ENCODE results near the gene TAF4.
"Not testable (repeated sequence)": the region's sequence is repeated elsewhere in the genome, so short reads cannot be mapped to it uniquely, and the experiment has no call there.

The TAF4 gene

DNA sequence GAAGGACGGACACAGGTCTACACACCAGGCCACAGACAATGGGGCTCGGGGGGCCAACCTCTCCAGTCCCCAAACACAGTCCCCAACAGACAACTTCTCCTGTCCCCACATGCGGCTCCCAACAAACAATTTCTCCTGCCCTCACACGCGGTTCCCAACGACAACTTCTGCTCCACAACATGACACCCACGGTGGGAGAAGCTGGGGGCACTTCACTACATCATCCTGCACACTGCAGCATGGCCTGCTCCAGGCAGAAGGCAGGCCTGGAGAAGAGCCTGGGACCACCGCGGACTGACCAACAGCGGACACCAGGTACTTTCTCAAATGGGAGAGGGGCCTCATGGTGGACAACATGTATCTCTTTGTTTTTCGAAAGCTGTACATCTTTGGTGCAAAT lies 6.7 kb downstream of the TAF4 start:
- no peak for DNase-seq (ENCODE audit: low spot score)

DNA sequence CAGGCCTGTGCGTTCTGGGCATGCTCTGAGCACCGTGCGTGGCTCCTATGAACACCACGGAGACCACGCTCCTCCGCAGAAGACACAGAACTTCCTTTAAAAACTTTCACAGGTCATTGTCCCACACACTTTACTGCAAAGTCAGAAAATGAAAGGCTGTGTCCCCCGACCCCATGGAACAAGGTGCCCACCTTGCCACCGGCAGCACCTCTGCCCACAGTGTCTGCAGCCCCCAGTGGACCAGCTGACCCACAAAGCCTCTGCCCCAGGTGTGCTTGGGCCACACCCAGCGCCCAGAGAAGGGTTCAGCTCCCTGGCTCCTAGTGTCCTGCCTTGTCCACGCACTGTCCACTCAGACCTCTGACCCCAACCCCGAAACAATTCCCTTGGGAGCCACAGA lies 8.7 kb downstream of the TAF4 start:
- DNase-seq (ENCODE audit: low spot score) = no peak

DNA sequence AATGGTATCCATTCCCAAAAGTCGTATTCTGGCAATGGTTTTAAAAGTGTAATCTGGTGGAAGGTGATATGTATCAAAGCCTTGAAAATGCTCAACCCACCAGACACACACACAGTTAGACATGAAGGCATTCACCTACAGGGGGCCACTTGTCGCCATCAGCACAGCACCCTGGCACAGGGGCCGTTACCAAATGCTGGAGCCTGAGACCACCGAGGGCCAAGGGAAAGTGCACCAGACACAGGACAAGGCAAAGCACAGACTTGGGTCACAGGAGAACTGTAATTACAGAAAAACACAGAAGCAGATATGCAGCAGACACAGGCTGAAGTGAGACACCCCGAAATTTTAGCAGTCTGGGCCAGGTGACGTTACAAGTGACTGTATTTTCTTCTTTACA lies 9.3 kb downstream of the TAF4 start:
- no peak for DNase-seq (ENCODE audit: low spot score)

DNA sequence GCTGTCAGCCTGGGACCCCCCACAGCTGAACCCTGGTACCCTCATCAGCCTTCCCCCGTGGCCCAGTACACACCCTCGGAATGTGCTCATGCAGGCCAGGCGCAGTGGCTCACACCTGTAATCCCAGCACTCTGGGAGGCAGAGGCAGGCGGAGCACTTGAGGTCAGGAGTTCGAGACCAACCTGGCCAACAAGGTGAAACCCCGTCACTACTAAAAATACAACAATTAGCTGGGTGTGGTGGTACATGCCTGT lies 9.9 kb downstream of the TAF4 start:
- DNase-seq (ENCODE audit: low spot score) = not testable (repeated sequence)

DNA sequence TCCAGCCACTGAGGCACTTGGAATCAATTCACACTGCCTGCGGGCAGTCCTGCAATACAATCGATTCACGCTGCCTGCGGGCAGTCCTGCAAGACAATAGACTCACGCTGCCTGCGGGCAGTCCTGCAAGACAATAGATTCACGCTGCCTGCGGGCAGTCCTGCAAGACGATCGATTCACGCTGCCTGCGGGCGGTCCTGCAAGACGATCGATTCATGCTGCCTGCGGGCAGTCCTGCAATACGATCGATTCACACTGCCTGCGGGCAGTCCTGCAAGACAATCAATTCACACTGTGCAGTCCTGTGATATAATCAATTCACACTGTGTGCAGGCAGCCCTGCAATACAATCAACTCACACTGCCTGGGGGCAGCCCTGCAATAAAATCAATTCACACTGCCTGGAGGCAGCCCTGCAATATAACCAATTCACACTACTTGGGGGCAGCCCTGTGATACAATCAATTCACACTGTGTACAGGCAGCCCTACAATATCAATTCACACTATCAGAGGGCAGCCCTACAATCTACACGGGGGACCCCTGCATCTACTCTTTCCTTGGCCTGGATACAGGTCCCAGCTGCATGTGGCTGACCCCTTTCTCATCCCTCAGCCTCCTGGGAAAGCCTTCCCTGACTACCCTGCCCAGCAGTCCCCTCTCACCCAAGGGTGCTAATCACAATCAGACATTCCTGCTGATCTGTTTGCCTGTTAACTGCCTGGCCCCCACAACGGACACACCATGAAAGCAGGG lies 10.4 kb downstream of the TAF4 start:
- DNase-seq (ENCODE audit: low spot score) = no peak

DNA sequence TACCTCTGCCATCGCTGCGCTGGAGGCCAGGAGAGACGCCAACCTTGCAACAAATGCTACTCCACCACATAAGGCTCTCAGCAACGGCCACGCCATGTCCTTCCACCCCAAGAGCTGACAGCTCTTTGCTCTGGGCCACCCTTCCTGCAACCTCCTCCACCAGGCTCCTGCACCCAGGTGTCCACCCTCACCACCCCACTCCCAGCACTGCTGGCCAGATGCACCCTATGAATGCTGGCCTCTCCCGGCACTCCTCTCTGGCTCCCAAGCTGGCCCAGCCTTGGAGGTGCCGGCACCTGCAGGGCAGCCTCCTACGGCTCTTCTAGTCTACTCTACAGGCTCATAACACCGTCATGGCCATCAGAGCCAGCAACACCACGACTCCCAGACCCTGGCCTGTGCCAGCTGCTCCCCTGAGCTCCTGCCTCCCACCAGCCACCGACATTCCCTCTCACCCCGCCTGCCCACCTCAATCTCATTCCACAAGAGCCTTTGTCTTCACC lies 11.2 kb downstream of the TAF4 start:
- no peak for DNase-seq (ENCODE audit: low spot score)

DNA sequence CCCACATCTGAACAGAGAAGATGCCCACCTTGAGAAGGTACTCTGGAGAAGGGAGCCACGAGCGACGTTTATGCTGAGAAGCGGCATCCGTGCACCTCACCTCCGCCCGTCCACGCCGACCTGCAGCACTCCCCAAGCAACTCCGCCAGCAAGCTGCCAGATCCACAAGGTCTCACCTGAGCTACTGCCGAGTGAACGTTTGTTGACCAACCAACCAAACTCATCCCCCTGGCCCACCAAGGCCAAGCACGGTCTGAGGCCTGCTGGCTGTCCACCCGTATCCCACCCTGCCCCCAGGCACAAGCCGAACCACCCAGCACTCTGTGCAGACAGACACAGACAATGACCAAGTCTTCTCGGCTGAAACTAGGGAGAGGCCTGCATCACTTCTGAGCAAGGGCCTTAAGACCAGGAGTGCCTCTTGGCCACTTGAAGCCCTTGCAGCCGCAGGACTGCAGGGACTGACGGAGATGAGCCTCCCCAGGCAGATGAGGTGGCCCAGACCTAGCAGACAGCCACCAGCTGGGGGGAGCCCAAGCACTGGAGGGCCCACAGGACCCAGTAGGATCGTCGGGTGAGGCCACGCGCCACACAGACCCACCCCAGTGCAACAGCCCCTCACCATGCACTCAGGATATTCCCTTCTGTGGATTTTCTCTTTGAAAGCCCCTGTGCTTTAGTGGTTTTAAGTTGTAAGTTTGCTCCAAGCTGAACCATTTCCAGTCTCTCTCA lies 12.1 kb downstream of the TAF4 start:
- DNase-seq (ENCODE audit: low spot score) = no peak

DNA sequence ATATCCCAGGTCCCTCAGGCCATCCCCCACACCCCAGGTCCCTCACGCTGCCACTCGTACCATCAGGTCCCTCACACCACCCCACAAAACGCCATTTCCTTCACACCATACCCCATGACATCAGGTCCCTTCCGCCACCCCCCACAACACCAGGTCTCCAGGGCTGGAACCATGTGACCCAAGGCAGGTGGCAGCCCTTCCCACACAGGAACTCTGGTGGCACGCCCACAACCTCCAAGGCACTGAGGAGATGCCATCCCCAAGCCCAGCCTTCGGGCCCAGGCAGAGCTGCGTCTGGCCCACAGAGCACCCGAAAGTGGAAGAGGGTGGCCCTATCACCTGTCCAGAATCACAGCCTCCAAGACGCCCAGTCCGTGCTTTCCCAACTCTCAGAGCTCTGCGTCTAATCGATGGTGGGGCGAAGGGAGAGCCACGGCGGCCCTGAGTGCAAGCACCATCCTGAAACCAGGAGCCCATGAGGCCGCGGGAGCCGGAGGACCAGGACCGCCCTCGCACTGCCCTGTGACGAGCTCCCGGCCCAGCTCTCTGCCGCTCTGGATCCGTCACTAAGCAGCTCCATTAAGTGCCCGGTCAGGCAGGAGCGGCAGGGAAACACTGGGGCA lies 12.7 kb downstream of the TAF4 start:
- DNase-seq (ENCODE audit: low spot score) = no peak

DNA sequence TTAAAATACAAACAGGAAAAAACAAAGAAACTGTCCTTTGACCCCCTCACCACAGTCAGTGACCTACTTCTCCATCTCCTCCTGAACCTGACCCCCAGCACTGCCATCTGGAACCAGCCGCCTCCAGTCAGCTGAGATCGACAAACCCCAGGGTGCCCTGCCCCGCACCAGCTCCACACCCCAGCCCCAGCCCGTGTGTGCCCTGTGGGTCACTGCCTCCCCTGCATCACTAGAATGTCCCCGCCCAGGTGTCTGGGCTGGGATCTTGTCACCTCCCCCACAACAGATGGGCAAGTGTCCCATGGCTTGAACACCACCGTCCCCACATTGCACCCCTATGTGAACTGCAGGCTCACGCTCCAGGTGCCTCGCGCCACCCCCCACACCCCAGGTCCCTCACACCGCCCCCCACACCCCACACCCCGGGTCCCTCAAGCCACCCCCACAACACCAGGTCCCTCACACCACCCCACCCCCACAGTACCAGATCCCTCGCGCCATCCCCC lies 13.3 kb downstream of the TAF4 start:
- no peak for DNase-seq (ENCODE audit: low spot score)

DNA sequence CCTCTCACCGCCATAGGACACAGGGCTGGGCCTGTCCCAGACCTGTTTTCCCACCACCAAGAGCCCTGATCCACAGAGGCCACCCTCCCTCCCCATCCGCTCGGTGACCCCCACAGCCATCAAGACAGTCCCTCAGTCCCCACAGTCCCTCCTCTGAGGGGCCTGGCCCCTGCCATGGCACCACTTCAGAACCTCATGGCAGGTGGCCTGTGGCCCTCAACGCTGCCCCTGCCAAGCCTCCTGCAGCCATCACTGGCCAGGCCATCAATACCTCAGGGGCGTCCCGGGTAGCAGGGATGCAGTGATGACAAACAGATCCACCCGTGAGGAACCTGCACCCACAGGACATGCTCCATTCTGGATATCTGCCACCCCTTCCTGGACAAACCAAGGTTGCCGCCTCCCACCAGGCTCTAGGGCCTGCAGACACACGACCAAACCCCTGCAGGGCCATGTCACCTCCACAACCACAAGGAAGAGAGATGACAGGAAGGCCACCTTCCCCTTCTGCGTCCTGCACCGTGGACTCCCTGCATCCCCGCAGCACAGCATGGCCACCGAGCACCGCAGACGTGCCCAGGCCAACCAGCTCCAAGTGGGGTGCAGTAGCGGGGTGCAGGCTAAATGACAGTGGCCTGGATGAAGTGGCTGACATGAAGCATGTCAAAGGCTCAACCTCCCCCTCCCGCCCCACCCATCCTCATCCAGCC lies 14.0 kb downstream of the TAF4 start:
- no peak for DNase-seq (ENCODE audit: low spot score)

DNA sequence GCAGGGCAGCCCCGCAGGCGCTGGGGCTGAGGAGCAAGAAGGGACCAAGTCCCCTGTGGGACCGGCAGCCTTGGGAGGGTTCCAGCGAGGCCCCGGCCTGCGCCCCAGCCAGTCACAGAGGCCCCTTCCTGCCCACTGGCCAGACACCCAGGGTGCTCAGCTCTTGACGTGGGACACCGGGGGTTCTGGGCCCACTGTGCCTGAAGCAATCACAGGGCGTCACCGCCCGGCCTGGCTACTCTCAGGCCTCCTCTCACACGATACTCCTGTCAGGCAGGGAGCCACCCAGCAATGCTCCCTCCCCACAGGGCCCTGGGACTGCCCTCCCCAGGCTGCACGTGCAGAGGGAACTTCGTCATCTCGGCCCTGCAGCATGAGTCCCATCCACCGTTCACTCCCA lies 14.5 kb downstream of the TAF4 start:
- DNase-seq (ENCODE audit: low spot score) = no peak

DNA sequence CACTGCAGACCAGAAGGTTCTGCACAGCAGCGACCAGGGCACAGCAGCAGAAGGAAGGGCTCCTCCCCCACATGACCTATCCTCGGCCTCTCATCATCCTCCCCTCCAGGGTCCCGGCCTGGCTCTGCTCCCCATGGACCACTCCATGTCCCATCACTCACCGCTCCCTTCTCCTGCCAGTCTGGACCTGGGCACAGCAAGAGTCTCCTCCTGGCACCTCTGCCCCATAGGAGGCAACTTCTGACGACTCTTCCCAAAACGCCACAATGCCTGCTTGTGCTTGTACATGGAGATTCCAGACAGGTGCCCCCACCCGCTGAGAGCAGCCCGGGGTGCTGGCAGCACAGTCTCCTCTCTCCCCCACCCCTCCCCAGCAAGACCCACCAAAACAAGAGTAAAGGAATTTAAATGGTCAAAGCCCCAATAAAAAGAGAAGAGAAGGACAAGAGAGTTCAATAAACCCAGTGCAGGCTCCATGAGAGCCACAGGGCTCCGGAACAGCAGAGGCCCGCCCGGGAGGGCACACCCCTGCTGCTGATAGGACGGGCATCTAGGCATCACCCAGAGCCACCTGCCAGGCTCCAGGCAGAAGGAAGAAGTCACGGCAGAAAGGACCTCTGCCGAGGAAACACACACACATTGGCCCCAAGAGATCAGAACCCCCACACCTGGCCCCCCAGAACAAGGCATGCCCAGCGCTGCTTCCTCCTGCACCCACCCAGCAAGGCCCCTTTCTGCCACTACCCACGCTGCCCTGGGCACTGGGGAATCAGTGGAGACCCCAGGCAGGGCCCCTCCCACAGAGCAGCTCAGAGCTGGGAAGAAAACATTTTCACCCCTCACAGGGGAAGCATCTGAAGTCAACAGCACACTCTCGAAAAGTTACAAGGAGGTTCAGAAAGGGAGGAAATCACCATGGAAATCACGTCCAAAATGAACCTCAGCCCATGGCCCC lies 15.2 kb downstream of the TAF4 start:
- no peak for DNase-seq (ENCODE audit: low spot score)

DNA sequence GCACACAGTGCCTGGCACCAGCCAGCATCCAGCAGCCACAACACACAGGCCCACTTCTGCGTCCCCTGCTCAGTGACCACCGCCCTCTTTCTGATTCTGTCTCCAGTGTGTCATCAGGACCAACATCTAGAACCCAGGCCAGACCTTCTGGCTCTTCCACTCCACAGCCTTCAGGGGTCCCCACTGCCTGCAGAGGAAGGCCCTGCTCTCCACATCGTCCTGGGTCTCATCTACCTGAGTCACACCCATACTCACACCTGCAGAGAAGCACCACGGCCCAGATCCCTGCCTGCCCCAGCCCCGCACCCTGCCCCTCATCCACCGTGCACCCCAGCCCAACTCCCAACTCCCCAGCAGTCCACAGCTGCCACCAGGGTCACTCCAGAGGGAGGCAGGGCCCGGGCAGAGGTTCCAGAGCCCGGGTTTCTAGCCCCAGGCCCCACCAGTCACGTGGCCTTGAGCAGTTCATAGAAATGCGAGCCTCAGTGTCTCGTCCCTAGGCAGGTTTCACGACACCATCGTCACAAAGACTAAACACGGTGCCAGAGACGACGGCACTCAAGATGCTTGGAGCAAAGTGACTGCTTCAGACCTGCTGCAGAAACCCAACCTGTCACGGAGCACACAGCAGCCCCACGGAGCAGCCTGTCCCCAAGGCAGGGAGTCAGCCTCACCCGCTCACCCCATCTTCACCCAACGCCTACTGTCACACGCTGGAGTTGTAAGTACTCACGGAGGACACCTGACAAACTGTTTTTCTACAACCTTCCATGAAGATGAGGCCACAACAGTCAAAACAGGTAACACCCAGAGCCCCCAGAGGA lies 16.1 kb downstream of the TAF4 start:
- DNase-seq (ENCODE audit: low spot score) = no peak

DNA sequence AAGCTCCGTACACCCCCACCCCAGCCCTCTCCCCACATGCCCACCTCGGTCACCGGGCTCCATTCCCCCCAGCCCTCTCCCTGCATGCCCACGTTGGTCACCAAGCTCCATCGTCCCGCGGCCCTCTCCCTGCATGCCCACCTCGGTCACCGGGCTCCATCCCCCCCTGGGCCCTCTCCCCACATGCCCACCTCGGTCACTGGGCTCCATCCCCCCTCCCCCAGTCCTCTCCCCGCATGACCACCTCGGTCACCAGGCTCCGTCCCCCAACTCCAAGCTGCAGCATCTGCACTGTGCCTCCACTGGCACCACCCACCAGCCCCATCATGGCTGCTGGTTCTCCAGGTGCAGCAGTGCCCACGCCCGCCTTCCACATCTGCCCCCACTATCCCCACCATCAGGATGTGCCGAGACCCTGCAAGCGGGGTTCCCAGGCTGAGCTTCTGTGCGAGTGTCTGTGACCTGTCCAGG lies 16.8 kb downstream of the TAF4 start:
- DNase-seq (ENCODE audit: low spot score) = no peak

DNA sequence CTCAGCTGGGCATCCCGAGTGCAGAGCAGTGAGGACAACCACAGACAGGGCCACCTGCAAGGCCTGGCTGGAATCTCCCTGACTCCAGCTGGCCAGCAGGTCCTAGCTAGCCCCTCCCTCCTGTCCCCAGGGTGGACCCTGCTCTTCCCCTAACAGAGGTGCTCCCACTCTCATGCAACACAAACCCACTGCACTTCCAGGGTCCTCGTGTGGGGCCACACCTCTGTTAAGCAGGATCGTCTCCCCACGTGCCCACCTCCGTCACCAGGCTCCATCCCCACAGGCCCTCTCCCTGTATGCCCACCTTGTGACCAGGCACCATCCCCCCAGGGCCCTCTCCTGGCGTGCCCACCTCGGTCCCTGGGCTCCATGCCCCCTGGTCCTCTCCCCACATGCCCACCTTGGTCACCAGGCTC lies 17.3 kb downstream of the TAF4 start:
- DNase-seq (ENCODE audit: low spot score) = no peak

DNA sequence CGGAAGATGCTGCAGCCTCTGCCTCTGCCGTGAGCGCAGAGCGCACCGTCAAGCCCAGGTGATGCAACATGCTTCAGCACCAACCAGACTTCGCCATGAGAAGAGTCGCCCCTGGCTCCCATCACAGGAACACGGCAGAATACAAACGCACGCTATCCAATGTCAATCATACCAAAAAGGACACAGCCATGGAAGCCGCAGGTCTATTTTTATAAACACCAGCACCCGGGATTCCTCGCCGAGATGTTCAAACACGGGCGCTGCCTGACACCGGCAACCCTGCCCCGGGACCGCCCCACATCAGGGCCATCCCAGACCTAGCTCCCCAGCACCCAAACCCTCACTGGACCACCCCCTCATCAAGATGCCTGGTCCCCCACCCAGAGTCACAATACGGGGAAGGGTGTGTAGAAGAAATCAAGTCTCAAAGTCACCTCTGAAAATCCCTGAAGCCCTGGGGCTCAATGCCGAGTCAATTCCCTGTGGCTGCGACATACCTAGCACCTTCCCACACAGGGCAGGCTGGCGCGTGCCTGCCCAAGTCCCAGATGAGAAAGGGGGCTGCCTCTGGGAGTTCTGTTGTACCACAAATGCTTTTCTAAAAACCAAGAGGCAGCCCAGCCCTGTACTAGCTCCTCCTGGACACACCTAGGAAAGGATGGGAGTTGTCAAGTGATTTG lies 17.9 kb downstream of the TAF4 start:
- DNase-seq (ENCODE audit: low spot score) = no peak

DNA sequence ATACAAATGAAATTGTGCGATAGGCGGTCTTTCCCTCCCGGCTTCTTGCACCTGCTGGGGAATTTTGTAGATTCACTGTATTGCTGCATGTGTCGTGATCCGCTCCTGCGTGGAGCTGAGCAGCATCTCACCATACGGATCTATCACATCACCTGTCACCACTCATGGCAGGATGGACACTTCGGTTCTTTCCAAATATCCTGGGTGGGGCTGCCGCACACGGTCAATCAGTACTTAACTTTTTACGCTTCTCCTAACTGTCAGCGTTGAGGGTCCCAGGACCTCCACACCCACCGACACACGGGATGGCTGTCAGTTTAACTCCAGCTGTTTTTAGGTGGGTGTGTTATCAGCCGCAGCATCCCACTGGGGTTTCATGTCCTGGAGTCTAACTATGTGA lies 19.2 kb downstream of the TAF4 start:
- no peak for DNase-seq (ENCODE audit: low spot score)

DNA sequence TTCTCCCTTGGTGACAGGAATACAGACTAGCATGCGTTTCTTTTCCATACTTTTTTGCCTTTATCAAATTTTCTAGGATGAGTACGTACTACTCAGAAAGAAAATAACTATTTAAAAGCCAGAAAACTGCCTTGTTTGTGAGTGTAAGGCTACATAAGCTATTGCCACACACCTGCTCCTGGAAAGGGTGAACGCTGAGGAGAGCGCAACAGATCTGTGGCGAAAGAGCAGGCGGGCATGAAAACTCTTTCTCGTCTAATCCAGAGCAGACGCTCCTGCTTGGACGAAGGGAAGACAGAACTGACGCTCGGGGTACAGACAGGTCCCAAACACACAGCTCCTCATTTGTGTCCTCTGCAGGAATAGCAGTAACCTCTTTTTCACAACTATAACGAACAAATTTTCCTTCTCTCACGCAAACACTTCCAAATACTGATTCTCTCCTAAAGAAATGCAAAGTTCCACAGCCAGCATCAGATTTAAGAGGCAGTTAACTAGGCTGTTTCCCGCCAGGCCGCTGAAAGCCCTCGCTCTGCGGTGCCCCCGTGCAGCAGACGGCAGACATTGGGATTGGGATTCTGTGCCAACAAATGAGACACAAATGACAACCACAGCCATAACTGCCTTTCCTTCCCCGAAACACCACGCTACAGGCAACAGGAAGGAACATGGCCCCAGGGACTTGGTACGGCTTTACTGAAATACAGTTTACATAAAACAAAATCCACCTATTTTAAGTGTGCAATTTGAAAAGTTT lies 20.0 kb downstream of the TAF4 start:
- DNase-seq (ENCODE audit: low spot score) = no peak

DNA sequence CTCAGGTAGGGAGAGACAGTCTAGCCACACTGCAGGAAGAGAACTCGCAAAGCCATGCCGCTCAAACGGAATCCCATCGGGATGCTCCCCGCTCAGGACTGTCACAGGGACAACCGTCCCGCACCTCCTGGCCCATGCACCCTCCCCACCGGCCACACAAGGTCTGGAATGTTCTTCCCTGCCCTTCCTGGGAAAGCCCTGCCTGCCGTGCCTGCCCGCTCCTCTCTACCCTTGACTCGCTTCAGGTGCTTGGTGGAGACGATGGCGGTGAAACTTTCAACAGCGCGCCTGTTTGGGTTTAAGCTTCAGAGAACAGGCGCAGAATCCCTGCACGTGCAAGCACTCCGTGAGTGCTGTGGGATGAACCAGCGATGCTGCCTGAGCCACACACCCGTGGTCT lies 20.6 kb downstream of the TAF4 start:
- DNase-seq (ENCODE audit: low spot score) = no peak

Data from hematopoietic multipotent progenitor cell treated with erythropoietin and hydrocortisone succinate and interleukin-3 and kit ligand, for 17 days (in vitro differentiated cells).